AML-193 (cell line): ENCODE data around the gene C12orf75.

Experiments used
- DNase-seq, 2 experiments: peaks; one replicate each; lab custom pipeline; 2025; lab: John Stamatoyannopoulos, UW

C12orf75 gene

GRCh38 chr12:105418821-105419291 lies 88.4 kb downstream of the C12orf75 start:
- DNase-seq = no peak

GRCh38 chr12:105419606-105420005 lies 89.1 kb downstream of the C12orf75 start:
- DNase-seq = no peak

- no peak for DNase-seq
Observed at GRCh38 chr12:105420046-105420445, 89.6 kb downstream of the C12orf75 start.

GRCh38 chr12:105420659-105421240 lies 90.3 kb downstream of the C12orf75 start:
- peak; percentile 16 to 28 for DNase-seq
